Mucosa of descending colon (tissue), 3 donors: ENCODE data around the gene FAM168A. TPM values are rescaled to one million over a fixed set of nuclear protein-coding genes. Genes with fewer than 3 reads are reported as not detected.
A peak's percentile ranks its signal among the peaks of the same experiment; 100 is the strongest.

Experiments
- ATAC-seq: fragments of 200-7000 bp; cut with Tn5 transposase; one replicate; pipeline ENCODE4 v1.9.1; 2020; ENCODE audit warnings: mild to moderate bottlenecking, moderate library complexity
- DNase-seq, 3 donors: peaks; one replicate each; pipeline ENCODE4 v3.0.0-alpha.2; 2020
- H3K36me3 ChIP-seq: fragments of 200-600 bp; one replicate; pipeline ENCODE4 v1.8.0; 2021; ENCODE audit warnings: low read depth, mild to moderate bottlenecking
- H3K4me1 ChIP-seq: fragments of 200-600 bp; one replicate; pipeline ENCODE4 v1.8.0; 2021; ENCODE audit warnings: low read depth, mild to moderate bottlenecking
- H3K4me3 ChIP-seq: fragments of 200-600 bp; one replicate; pipeline ENCODE4 v1.8.0; 2021; ENCODE audit warnings: mild to moderate bottlenecking
- H3K9me3 ChIP-seq: fragments of 200-600 bp; one replicate; pipeline ENCODE4 v1.8.0; 2021; ENCODE audit warnings: mild to moderate bottlenecking
- intact Hi-C, 2 donors: fragments of 100-400 bp; cut with DNase I in 1 of 2; cut with micrococcal nuclease in 1 of 2; formaldehyde crosslinking; loops; one replicate each; pipeline versions ENCODE4 v1.11.0 to v1.11.1; 2022; cut with DNase I, micrococcal nuclease
- total RNA-seq, 3 donors: library from RNA; stranded (reverse); fragmentation: NEBNext Ultra II Directional in 2 of 3; extraction: Animal tissue kit (Norgen Biotek cat#: 25700) in 2 of 3; gene quantifications; one replicate each; pipeline versions ENCODE4 v1.2.1 to v1.2.4, GENCODE V29; 2021 to 2023
- TF ChIP-seq, protein P1 (sequence below): fragments of 200-600 bp; IDR thresholded peaks from one replicate; pipeline ENCODE4 v1.8.0; 2022; ENCODE audit warnings: antibody characterized with exemption, mild to moderate bottlenecking
- donor health status: DM: no; HTN: no; CAD: no; lungs with moderate emphysema.
- donor health status: DM: no; HTN: no; CAD: no.
- donor health status: DM: no; HTN: yes; CAD: no.

FAM168A gene
- total RNA-seq, 3 donors from 2014 or later, result 16.6 to 46.4 (median 19.9) TPM

DNA sequence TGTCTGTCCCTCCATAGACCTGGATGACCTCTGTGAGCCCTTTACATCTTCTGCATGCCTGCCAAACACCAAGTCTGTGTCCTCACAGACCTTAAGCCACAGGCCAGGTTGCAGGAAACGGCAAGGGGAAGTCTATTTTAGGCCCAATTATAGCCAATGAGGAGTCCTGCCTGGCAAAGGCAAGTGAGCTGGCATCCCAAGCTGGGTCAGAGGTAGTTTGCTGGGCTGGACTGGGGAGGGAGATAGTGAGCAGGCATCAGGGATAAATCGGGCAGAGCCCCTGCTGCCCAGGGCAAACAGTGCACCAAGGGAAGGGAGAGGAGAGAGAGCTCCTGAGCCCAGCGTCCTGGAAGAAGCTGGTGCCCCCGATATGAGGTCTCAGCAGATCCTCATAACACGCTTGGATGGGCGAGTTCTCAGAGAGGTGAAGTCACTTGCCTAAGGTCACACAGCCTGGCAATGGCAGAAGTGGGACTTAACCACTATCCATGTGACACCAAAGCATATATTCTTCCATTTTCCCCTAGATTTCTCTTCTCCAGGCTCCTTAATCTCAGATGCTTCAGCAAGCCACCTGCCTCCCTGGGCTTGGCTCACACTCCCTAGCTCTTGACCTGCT is 225.4 kb downstream of the FAM168A start:
- DNase-seq, result no peak
- intact Hi-C loops, result no loop called here
- Histone ChIP-seq H3K4me1 (no peaks in the 10 kb centered on the region), H3K9me3 (no peaks in the 10 kb centered on the region), H3K36me3 (no peaks in the 10 kb centered on the region), H3K4me3 (no peak overlapping the region)
- TF ChIP-seq, protein P1, sequence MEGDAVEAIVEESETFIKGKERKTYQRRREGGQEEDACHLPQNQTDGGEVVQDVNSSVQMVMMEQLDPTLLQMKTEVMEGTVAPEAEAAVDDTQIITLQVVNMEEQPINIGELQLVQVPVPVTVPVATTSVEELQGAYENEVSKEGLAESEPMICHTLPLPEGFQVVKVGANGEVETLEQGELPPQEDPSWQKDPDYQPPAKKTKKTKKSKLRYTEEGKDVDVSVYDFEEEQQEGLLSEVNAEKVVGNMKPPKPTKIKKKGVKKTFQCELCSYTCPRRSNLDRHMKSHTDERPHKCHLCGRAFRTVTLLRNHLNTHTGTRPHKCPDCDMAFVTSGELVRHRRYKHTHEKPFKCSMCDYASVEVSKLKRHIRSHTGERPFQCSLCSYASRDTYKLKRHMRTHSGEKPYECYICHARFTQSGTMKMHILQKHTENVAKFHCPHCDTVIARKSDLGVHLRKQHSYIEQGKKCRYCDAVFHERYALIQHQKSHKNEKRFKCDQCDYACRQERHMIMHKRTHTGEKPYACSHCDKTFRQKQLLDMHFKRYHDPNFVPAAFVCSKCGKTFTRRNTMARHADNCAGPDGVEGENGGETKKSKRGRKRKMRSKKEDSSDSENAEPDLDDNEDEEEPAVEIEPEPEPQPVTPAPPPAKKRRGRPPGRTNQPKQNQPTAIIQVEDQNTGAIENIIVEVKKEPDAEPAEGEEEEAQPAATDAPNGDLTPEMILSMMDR, result no peak
- no peak for ATAC-seq

DNA sequence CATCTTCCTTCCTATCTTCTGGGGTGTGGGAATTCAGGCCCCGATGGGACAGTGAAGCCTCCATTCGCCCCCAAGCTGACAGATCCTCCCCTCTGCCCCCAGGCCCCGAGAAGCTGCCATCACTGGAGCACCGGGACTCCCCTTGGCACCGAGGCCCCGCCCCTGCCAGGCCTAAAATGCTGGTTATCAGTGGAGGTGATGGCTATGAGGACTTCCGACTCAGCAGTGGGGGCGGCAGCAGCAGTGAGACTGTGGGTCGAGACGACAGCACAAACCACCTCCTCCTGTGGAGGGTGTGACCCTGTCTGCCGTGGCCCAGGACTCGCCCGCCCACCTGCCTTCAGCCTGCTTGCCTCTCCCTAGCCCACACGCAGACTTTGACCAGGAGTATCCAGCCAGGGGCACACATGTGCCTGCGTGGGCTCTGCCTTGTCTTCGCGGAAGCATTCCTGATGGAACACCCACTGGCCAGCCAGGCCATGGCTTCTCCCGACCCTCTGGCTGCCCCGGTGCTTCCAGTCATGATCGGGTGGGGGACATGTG is 230.4 kb downstream of the FAM168A start:
- Histone ChIP-seq H3K4me1 (no peaks in the 10 kb centered on the region), H3K4me3 (no peak overlapping the region), H3K36me3 (no peaks in the 10 kb centered on the region), H3K9me3 (no peaks in the 10 kb centered on the region)
- TF ChIP-seq, protein P1, result no peak
- DNase-seq (no peak), ATAC-seq (no peak)
- intact Hi-C loops, result no loop called here

DNA sequence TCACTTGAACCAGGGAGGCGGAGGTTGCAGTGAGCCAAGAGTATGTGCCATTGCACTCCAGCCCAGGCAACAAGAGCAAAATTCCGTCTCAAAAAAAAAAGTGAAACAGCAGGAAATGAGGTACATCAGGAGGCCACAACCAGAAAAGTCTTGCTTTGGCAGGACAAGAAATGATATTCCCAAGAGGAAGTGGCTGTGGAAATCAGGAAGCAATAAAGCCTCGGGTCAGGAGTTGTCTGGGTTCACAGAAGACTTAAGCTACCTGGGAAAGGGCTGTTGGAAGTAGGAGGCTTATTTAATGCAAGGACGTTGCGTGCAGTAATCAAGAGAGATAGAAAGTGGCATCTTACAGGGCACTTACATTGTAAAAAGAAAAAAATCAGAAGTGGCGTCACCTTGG is 231.0 kb downstream of the FAM168A start:
- intact Hi-C loops, result no loop called here
- H3K36me3 ChIP-seq, result no peaks in the 10 kb centered on the region

DNA sequence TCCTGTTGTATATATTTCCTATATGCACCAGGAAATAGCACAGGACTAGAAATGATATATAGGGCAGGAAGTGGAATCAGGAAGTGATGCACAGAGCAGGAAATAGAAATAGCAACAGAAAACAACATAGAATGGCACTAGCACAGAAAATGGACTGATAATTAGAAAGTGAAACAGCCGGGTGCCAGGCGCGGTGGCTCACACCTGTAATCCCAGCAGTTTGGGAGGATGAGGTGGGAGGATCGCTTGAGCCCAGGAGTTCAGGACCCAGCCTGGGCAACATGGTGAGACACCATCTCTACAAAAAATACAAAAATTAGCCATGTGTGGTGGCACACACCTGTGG is 231.7 kb downstream of the FAM168A start:
- Histone ChIP-seq H3K36me3 (no peaks in the 10 kb centered on the region), H3K9me3 (no peaks in the 10 kb centered on the region), H3K4me3 (no peak overlapping the region), H3K4me1 (no peaks in the 10 kb centered on the region)
- TF ChIP-seq, protein P1, result no peak
- ATAC-seq, result peak; percentile 49
- DNase-seq, result no peak
- intact Hi-C loops, result no loop called here

More for the DNA sequence above, 231.0 kb downstream of the FAM168A start:
- ATAC-seq (peak; percentile 23), DNase-seq (no peak)
- no peaks in the 10 kb centered on the region for H3K4me1 ChIP-seq
- H3K4me3 ChIP-seq, result no peak overlapping the region
- TF ChIP-seq, protein P1, result no peak
- no peaks in the 10 kb centered on the region for H3K9me3 ChIP-seq

DNA sequence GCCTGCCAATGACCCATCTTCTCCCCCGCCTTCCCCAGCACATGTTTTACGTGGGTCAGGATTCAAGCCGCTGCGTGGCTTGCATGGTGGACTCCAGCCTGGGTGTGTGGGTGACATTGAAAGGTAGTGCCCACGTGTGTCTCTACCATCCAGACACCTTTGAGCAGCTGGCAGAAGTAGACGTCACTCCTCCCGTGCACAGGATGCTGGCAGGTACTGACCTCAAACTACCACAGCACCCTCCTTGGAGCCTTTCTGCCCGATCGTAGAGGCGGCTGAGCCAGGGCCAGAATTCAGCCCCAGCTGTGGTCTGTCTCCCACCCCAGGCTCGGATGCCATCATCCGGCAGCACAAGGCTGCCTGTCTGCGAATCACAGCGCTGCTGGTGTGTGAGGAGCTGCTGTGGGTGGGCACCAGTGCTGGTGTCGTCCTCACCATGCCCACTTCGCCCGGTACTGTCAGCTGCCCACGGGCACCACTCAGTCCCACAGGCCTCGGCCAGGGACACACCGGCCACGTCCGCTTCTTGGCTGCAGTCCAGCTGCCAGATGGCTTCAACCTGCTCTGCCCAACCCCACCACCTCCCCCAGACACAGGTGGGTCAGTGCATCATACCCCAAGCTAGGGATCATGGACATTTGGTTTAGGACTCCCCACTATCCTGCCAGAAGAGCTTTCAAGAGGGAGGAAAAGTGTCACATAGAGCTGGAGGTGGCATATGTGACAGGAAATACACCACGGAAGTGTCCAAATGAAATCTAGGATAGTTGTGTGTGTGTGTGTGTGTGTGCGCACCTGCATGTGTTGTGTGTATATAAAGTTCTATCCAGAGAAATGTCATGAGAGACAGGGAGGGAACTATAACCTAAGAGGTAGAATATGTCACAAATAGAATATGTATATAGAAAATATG is 232.3 kb downstream of the FAM168A start:
- ATAC-seq (no peak), DNase-seq (no peak)
- intact Hi-C loops, result no loop called here
- H3K4me1 ChIP-seq, result no peaks in the 10 kb centered on the region
- H3K4me3 ChIP-seq, result no peak overlapping the region
- no peaks in the 10 kb centered on the region for H3K9me3 ChIP-seq
- TF ChIP-seq, protein P1, result no peak
- H3K36me3 ChIP-seq, result no peaks in the 10 kb centered on the region
